HepG2 (cell line): ENCODE data around the gene FIBP. TPM values are rescaled to one million over a fixed set of nuclear protein-coding genes. Genes with fewer than 3 reads are reported as not detected.

ENCODE experiments used
- ARID5B ChIP-seq: IDR thresholded peaks from 2 replicates; pipeline ENCODE4 v1.4.0; 2020; ENCODE audit warnings: mild to moderate bottlenecking, missing genetic modification reagents
- EED ChIP-seq: sonication (generic); formaldehyde crosslinking; IDR thresholded peaks from 2 replicates; pipeline ENCODE4 v1.5.0; 2020; ENCODE audit warnings: mild to moderate bottlenecking, missing genetic modification reagents
- IRF2 ChIP-seq: IDR thresholded peaks from 2 replicates; pipeline ENCODE4 v1.6.1; 2018; ENCODE audit warnings: missing genetic modification reagents, missing compliant biosample characterization
- KLF15 ChIP-seq: sonication (generic); formaldehyde crosslinking; IDR thresholded peaks from 2 replicates; pipeline ENCODE4 v1.8.1; 2023; ENCODE audit warnings: borderline replicate concordance, mild to moderate bottlenecking, inconsistent platforms, missing genetic modification reagents, mixed read lengths
- NR2F2 ChIP-seq: IDR thresholded peaks from 2 replicates; pipeline ENCODE4 v1.6.1; 2012; ENCODE audit warnings: low read depth, inconsistent platforms, borderline replicate concordance
- REL ChIP-seq: sonication (generic); formaldehyde crosslinking; conservative IDR thresholded peaks from 2 replicates; pipeline ENCODE4 v1.8.0; 2022; ENCODE audit warnings: mild to moderate bottlenecking, missing genetic modification reagents, moderate library complexity
- STAG1 ChIP-seq: sonication (generic); formaldehyde crosslinking; IDR thresholded peaks from 2 replicates; pipeline ENCODE4 v1.4.0; 2020; ENCODE audit warnings: missing genetic modification reagents
- TFE3 ChIP-seq: IDR thresholded peaks from 2 replicates; pipeline ENCODE4 v1.6.1; 2016
- YY1 ChIP-seq: IDR thresholded peaks from 2 replicates; pipeline ENCODE4 v1.6.1; 2011; ENCODE audit warnings: low read length, low read depth, moderate library complexity, mild to moderate bottlenecking; ENCODE audit not compliant: insufficient read depth, insufficient replicate concordance
- ZC3H4 ChIP-seq: sonication (generic); formaldehyde crosslinking; IDR thresholded peaks from 2 replicates; pipeline ENCODE4 v1.4.0; 2020; ENCODE audit warnings: missing genetic modification reagents, borderline replicate concordance
- ZFP1 ChIP-seq: IDR thresholded peaks from 2 replicates; pipeline ENCODE4 v1.6.1; 2016
- ZFP82 ChIP-seq: sonication (generic); formaldehyde crosslinking; IDR thresholded peaks from 2 replicates; pipeline ENCODE4 v1.5.1; 2020; ENCODE audit warnings: mild to moderate bottlenecking, missing genetic modification reagents, borderline replicate concordance
- ZFX ChIP-seq: sonication (generic); formaldehyde crosslinking; IDR thresholded peaks from 2 replicates; pipeline ENCODE4 v1.4.0; 2020; ENCODE audit warnings: mild to moderate bottlenecking, low read depth, missing genetic modification reagents, moderate library complexity
- ZFY ChIP-seq: sonication (generic); formaldehyde crosslinking; IDR thresholded peaks from 2 replicates; pipeline ENCODE4 v1.4.0; 2020; ENCODE audit warnings: missing genetic modification reagents
- ZKSCAN8 ChIP-seq: IDR thresholded peaks from 2 replicates; pipeline ENCODE4 v1.6.1; 2016; ENCODE audit warnings: borderline replicate concordance, missing genetic modification reagents, missing compliant biosample characterization
- ZNF160 ChIP-seq: sonication (generic); formaldehyde crosslinking; IDR thresholded peaks from 2 replicates; pipeline ENCODE4 v1.8.0; 2022; ENCODE audit warnings: mild to moderate bottlenecking, inconsistent platforms, missing genetic modification reagents
- ZNF275 ChIP-seq: sonication (generic); formaldehyde crosslinking; IDR thresholded peaks from 2 replicates; pipeline ENCODE4 v1.8.0; 2022; ENCODE audit warnings: missing genetic modification reagents, mild to moderate bottlenecking, inconsistent platforms, borderline replicate concordance
- ZNF326 ChIP-seq: sonication (generic); formaldehyde crosslinking; IDR thresholded peaks from 2 replicates; pipeline ENCODE4 v1.4.0; 2020; ENCODE audit warnings: missing genetic modification reagents, borderline replicate concordance
- ZNF432 ChIP-seq: sonication (generic); formaldehyde crosslinking; IDR thresholded peaks from 2 replicates; pipeline ENCODE4 v1.5.0; 2020; ENCODE audit warnings: missing genetic modification reagents, mild to moderate bottlenecking, borderline replicate concordance
- ZNF530 ChIP-seq: sonication (generic); formaldehyde crosslinking; IDR thresholded peaks from 2 replicates; pipeline ENCODE4 v1.5.0; 2020; ENCODE audit warnings: low read depth, mild to moderate bottlenecking, missing genetic modification reagents
- ZNF570 ChIP-seq: sonication (generic); formaldehyde crosslinking; IDR thresholded peaks from 2 replicates; pipeline ENCODE4 v1.4.0; 2020; ENCODE audit warnings: mild to moderate bottlenecking, missing genetic modification reagents, borderline replicate concordance
- ZNF616 ChIP-seq: sonication (generic); formaldehyde crosslinking; IDR thresholded peaks from 2 replicates; pipeline ENCODE4 v1.5.0; 2020; ENCODE audit warnings: low read depth, mild to moderate bottlenecking, missing genetic modification reagents
- ZNF773 ChIP-seq: sonication (generic); formaldehyde crosslinking; IDR thresholded peaks from 2 replicates; pipeline ENCODE4 v1.4.0; 2020; ENCODE audit warnings: missing genetic modification reagents, borderline replicate concordance
- ZNF891 ChIP-seq: sonication (generic); formaldehyde crosslinking; IDR thresholded peaks from 2 replicates; pipeline ENCODE4 v1.5.0; 2020; ENCODE audit warnings: mild to moderate bottlenecking, missing genetic modification reagents
- polyA plus RNA-seq, 8 experiments: library from polyadenylated mRNA; depleted of rRNA in 3 of 8; stranded (reverse) in 7 of 8; unstranded in 1 of 8; fragments of >200 nt; fragmentation: Illumina TruSeq in 4 of 8; extraction: Trizol in 4 of 8; gene quantifications; 2 replicates each; pipeline versions ENCODE4 v1.2.1 to v1.2.3, GENCODE V29; 2011 to 2016; ENCODE audit warnings: low read depth in 4 of 8, missing spikeins in 1 of 8, mixed read lengths in 1 of 8; ENCODE audit not compliant: insufficient read depth in 1 of 8
- total RNA-seq, 5 experiments: library from RNA; depleted of rRNA; stranded (reverse); fragments of >200 nt; fragmentation: Illumina TruSeq; extraction: Trizol; gene quantifications; 2 replicates each; pipeline ENCODE4 v1.2.3, GENCODE V29; 2016; ENCODE audit warnings: low read depth in 1 of 5

Gene FIBP
- total and polyA plus RNA-seq, 2 of the 13 experiments (the other 11 are each of a cell fraction or from before 2014, with no cell fraction given) = 42.9 to 62.1 TPM

- TF ChIP-seq ZNF275 (CRISPR knock-in tag) (no peak), ZFP82 (CRISPR knock-in tag) (no peak), STAG1 (CRISPR knock-in tag) (no peak; the same call in 1 of the 2 replicates), IRF2 (peak; percentile 89), TFE3 (CRISPR knock-in tag) (peak; percentile 55; the same call in 1 of the 2 replicates), ZNF160 (CRISPR knock-in tag) (0 out of 2 replicates have a peak, but pooled peaks have one; percentile 64), REL (CRISPR knock-in tag) (no peak), ZNF326 (CRISPR knock-in tag) (no peak), ZFX (CRISPR knock-in tag) (peak; percentile 81), ZNF530 (CRISPR knock-in tag) (no peak), ZFP1 (CRISPR knock-in tag) (0 out of 2 replicates have a peak, but pooled peaks have one; percentile 79), ZFY (CRISPR knock-in tag) (peak; percentile 72), ARID5B (CRISPR knock-in tag) (peak; percentile 46; the same call in 1 of the 2 replicates), NR2F2 (peak; percentile 24; the same call in 1 of the 2 replicates), ZNF432 (CRISPR knock-in tag) (no peak), KLF15 (CRISPR knock-in tag) (peak; percentile 92; the same call in 1 of the 2 replicates), ZC3H4 (CRISPR knock-in tag) (no peak), ZNF891 (CRISPR knock-in tag) (no peak), YY1 (no peak), ZNF773 (CRISPR knock-in tag) (peak; percentile 87; the same call in 1 of the 2 replicates), ZNF616 (CRISPR knock-in tag) (peak; percentile 77; the same call in 1 of the 2 replicates), ZKSCAN8 (CRISPR knock-in tag) (peak; percentile 49; the same call in 1 of the 2 replicates), EED (CRISPR knock-in tag) (no peak), ZNF570 (CRISPR knock-in tag) (no peak)
These were observed 30.9 kb upstream of the FIBP start, which contains the start of gene DRAP1 (continued) for GRCh38 chr11:65919141-65919572.
